Nephron (organoid): ENCODE data around the gene CYP2B6.

Experiments used
- H3K27ac Mint-ChIP-seq, 3 experiments: 2 replicates each; pipeline ENCODE4 v1.8.0; 2020; ENCODE audit warnings: mixed read lengths in 3 of 3, mild to moderate bottlenecking in 2 of 3, moderate library complexity in 1 of 3
- H3K27me3 Mint-ChIP-seq: 2 replicates; pipeline ENCODE4 v1.8.0; 2021; ENCODE audit warnings: low read depth, mild to moderate bottlenecking, moderate library complexity, mixed read lengths
- H3K36me3 Mint-ChIP-seq: 2 replicates; pipeline ENCODE4 v1.8.0; 2020; ENCODE audit warnings: low read depth, mixed read lengths
- H3K4me1 Mint-ChIP-seq: 2 replicates; pipeline ENCODE4 v1.8.0; 2020; ENCODE audit warnings: mixed read lengths
- H3K4me3 Mint-ChIP-seq, 3 experiments: 2 replicates each; pipeline ENCODE4 v1.8.0; 2020; ENCODE audit warnings: mild to moderate bottlenecking in 3 of 3, mixed read lengths in 3 of 3, moderate library complexity in 2 of 3
- H3K9me3 Mint-ChIP-seq: 2 replicates; pipeline ENCODE4 v1.8.0; 2020; ENCODE audit warnings: mixed read lengths
- TF ChIP-seq, protein P1 (sequence below), 3 experiments: fragments of 200-600 bp; sonication (generic); IDR thresholded peaks; one replicate each; pipeline ENCODE4 v1.5.0; 2021; ENCODE audit warnings: antibody characterized with exemption in 3 of 3; ENCODE audit not compliant: unreplicated experiment in 3 of 3

The CYP2B6 gene

DNA sequence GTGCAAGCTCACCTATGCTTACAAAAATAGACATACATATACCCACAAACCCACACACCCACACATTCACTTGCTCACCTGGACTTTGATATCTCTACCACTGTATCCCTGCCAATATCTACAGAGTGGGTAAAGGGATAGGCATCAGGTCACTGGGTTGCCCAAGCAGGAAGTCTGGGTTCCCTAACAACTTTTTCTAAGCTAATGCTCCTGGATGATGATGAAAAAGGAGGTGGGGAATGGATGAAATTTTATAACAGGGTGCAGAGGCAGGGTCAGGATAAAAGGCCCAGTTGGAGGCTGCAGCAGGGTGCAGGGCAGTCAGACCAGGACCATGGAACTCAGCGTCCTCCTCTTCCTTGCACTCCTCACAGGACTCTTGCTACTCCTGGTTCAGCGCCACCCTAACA lies at the start of gene CYP2B6:
CYP2B6 (plus strand) TSS at position 311 of the 410 bp plus-strand sequence; CDS start at position 335, 24 bp downstream.
- Mint-ChIP-seq H3K4me3 (no peak within 1 kb of the TSS), H3K4me1 (no peaks in the 10 kb centered on the region)

DNA sequence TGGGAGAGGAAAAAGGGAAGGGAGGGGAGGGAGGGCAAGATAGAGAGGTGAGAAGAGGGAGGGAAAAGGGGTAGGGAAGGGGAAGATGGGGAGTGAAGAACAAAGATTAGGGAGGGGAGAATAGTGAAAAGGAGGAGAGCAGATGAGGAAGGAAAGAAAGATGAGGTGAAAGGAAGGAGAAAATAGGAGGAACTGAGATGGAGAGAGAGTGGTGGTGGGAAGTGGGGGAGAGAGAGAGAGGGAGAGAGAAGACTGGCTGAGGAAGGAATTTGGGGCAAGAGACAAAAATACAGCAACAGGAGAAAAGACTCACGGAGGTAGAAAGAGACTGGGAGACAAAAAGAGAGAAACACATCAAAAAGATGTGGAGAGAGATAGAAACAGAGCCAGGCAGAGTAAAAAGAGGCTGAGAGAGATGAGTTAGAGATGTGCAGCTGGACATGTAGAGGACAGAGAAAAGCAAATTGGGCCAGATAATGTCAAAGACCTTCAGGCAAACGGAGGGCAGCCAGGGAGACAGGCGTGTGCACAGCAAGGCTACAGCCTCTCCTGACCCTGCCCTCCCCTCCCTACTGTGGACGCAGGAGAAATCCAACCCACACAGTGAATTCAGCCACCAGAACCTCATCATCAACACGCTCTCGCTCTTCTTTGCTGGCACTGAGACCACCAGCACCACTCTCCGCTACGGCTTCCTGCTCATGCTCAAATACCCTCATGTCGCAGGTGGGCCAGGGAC lies 49.4 kb upstream of the CYP2B6 start:
- Mint-ChIP-seq H3K27me3 (peaks cover 12% of the 10 kb centered on the region), H3K27ac (no peak overlapping the region), H3K36me3 (no peaks in the 10 kb centered on the region), H3K4me3 (no peak overlapping the region), H3K9me3 (peaks cover 3% of the 10 kb centered on the region), H3K4me1 (no peaks in the 10 kb centered on the region)
- TF ChIP-seq, protein P1, sequence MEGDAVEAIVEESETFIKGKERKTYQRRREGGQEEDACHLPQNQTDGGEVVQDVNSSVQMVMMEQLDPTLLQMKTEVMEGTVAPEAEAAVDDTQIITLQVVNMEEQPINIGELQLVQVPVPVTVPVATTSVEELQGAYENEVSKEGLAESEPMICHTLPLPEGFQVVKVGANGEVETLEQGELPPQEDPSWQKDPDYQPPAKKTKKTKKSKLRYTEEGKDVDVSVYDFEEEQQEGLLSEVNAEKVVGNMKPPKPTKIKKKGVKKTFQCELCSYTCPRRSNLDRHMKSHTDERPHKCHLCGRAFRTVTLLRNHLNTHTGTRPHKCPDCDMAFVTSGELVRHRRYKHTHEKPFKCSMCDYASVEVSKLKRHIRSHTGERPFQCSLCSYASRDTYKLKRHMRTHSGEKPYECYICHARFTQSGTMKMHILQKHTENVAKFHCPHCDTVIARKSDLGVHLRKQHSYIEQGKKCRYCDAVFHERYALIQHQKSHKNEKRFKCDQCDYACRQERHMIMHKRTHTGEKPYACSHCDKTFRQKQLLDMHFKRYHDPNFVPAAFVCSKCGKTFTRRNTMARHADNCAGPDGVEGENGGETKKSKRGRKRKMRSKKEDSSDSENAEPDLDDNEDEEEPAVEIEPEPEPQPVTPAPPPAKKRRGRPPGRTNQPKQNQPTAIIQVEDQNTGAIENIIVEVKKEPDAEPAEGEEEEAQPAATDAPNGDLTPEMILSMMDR (IDR thresholded peaks at IDR 0.05; ENCODE audit: unreplicated experiment in 3 of 3), result no peak

More for the DNA sequence above, at the start of gene CYP2B6:
- peaks cover 10% of the 10 kb centered on the region for H3K9me3 Mint-ChIP-seq
- TF ChIP-seq, protein P1 (IDR thresholded peaks at IDR 0.05; ENCODE audit: unreplicated experiment in 3 of 3), result no peak
- no peaks in the 10 kb centered on the region for H3K36me3 Mint-ChIP-seq
- no peak within 1 kb of the TSS for H3K27ac Mint-ChIP-seq
- peaks cover 10% of the 10 kb centered on the region for H3K27me3 Mint-ChIP-seq

DNA sequence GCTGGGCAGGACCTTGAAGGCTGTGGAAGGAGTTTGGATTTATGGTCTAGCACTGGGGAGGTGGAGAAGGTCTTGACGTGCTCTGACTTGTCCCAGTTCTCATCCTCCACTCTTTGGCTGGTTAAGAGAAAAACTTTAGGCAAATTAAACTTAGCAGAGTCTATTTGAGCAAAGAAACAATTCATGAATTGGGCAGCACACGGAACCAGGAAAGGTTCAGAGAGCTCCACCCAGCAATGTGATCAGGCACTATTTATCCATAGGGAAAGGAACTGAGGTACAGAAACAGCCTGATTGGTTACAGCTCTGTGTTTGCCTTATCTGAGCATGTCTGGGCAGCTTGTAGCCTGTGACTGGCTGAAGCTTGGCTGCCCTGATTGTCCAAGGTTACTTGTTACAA lies 45.4 kb upstream of the CYP2B6 start:
- H3K27me3 Mint-ChIP-seq, result no peaks in the 10 kb centered on the region

DNA sequence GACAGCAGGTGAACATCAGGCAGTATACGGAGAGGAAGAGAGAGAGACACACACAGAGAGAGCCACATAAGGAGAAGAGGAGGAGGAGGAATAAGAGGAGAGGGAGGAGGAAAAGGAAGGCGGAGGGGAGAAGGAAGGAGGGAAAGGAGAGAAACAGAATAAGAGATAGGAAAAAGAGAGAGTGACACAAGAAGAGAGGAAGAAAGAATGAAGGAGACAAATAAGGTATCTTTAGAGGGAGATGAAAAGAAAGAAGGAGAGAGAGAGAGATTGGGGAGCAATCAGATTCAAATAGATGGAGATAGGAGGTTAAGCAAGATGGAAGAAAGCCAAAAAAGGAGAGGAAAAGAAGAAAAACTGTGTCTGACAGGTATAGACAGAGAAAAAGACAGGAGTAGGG lies 44.0 kb upstream of the CYP2B6 start:
- Mint-ChIP-seq H3K4me3 (no peak overlapping the region), H3K4me1 (no peaks in the 10 kb centered on the region), H3K36me3 (no peaks in the 10 kb centered on the region), H3K27me3 (no peaks in the 10 kb centered on the region), H3K27ac (no peak overlapping the region), H3K9me3 (peaks cover 7% of the 10 kb centered on the region)
- TF ChIP-seq, protein P1 (IDR thresholded peaks at IDR 0.05; ENCODE audit: unreplicated experiment in 3 of 3), result no peak

More for the DNA sequence above, 45.4 kb upstream of the CYP2B6 start:
- TF ChIP-seq, protein P1 (IDR thresholded peaks at IDR 0.05; ENCODE audit: unreplicated experiment in 3 of 3), result no peak
- H3K9me3 Mint-ChIP-seq, result peaks cover 3% of the 10 kb centered on the region
- H3K27ac Mint-ChIP-seq, result no peak overlapping the region
- no peak overlapping the region for H3K4me3 Mint-ChIP-seq
- no peaks in the 10 kb centered on the region for H3K4me1 Mint-ChIP-seq
- H3K36me3 Mint-ChIP-seq, result no peaks in the 10 kb centered on the region

DNA sequence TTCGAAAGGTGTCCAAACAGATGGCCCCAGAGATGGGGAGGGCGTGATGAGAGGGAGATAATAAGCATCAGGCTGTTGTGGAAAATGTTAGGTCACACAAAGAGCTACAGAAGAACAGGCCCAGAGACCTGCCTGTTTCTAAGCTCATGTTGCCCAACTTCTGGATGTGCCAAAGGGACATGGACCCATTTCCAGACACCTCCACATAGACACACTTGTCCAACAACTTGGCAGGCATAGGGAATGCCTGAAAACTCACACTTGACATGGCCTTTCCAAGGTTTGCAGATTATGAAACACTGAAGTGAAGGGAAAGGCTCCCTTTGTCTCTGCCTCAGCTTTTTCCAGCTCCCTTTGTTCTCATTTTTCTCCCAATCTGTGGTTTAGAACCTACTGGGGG lies 43.5 kb upstream of the CYP2B6 start:
- Mint-ChIP-seq H3K4me1 (no peaks in the 10 kb centered on the region), H3K27ac (no peak overlapping the region), H3K27me3 (no peaks in the 10 kb centered on the region), H3K9me3 (peaks cover 8% of the 10 kb centered on the region), H3K4me3 (no peak overlapping the region), H3K36me3 (no peaks in the 10 kb centered on the region)
- TF ChIP-seq, protein P1 (IDR thresholded peaks at IDR 0.05; ENCODE audit: unreplicated experiment in 3 of 3), result no peak
